Suprapubic skin (tissue), 4 donors: ENCODE data around the gene DDIAS. TPM values are rescaled to one million over a fixed set of nuclear protein-coding genes. Genes with fewer than 3 reads are reported as not detected.

Experiments
- DNase-seq, 2 donors: peaks; one replicate each; pipeline ENCODE4 v3.0.0-alpha.2; 2019; ENCODE audit warnings: low spot score in 2 of 2
- H3K27ac ChIP-seq: fragments of 200-600 bp; sonication (generic); one replicate; pipeline ENCODE4 v1.5.1; 2019
- H3K27me3 ChIP-seq: fragments of 200-600 bp; sonication (generic); one replicate; pipeline ENCODE4 v1.5.1; 2019
- H3K36me3 ChIP-seq: fragments of 200-600 bp; sonication (generic); one replicate; pipeline ENCODE4 v1.5.1; 2019
- H3K4me1 ChIP-seq: fragments of 200-600 bp; sonication (generic); one replicate; pipeline ENCODE4 v1.5.1; 2019
- H3K4me3 ChIP-seq: fragments of 200-600 bp; sonication (generic); one replicate; pipeline ENCODE4 v1.5.1; 2019; ENCODE audit warnings: mild to moderate bottlenecking
- H3K9me3 ChIP-seq: fragments of 200-600 bp; sonication (generic); one replicate; pipeline ENCODE4 v1.5.1; 2019
- EP300 ChIP-seq: sonication (generic); formaldehyde crosslinking; IDR thresholded peaks from one replicate; pipeline ENCODE4 v1.6.1; 2017; ENCODE audit warnings: antibody characterized with exemption
- POLR2A ChIP-seq, 2 donors: fragments of 450-650 bp; IDR thresholded peaks; one replicate each; pipeline ENCODE4 v1.6.1; 2017; ENCODE audit warnings: antibody characterized with exemption in 2 of 2, mild to moderate bottlenecking in 2 of 2, moderate library complexity in 2 of 2
- POLR2AphosphoS5 ChIP-seq, 3 donors: sonication (generic); formaldehyde crosslinking; IDR thresholded peaks; one replicate each; pipeline ENCODE4 v1.6.1; 2017; ENCODE audit warnings: antibody characterized with exemption in 3 of 3
- whole genome bisulfite sequencing: methylation state at CpG from one replicate; pipeline ENCODE4 v1.1.5; 2018; 5-methylcytosine and 5-hydroxymethylcytosine counted together
- total RNA-seq, 4 donors: library from RNA; depleted of rRNA; stranded (reverse); fragments of >200 nt; gene quantifications; one replicate each; pipeline ENCODE4 v1.1.0, GENCODE V29; 2016
- TF ChIP-seq, protein P1 (sequence below), 2 donors: fragments of 200-600 bp in 1 of 2; fragments of 450-650 bp in 1 of 2; sonication (generic) in 1 of 2; IDR thresholded peaks; one replicate each; pipeline ENCODE4 v1.5.1; 2016 to 2019; ENCODE audit warnings: antibody characterized with exemption in 2 of 2, mild to moderate bottlenecking in 1 of 2, moderate library complexity in 1 of 2

DDIAS gene
- total RNA-seq, 4 donors from 2014 or later = 1.5 to 5.7 (median 4.1) TPM

DNA sequence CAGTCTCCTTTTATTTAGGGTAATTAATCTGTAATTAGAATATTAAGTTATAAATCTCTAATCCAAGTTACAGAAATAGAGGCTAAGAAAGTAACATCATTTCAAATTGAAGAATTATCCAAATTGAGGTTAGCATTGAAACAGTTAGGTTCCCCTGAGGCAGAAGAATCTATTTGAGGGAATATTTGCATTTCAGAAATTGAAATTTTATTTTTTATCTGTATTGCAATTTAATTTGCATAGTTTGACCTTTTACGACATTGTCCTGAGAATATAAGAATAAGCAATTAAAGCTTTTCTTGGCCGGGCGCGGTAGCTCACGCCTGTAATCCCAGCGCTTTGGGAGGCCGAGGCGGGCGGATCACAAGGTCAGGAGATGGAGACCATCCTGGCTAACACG, 27.6 kb downstream of the DDIAS start:
- Histone ChIP-seq H3K36me3 (no peaks in the 10 kb centered on the region), H3K4me1 (no peaks in the 10 kb centered on the region), H3K4me3 (no peak overlapping the region), H3K27ac (no peak overlapping the region), H3K27me3 (no peaks in the 10 kb centered on the region), H3K9me3 (no peaks in the 10 kb centered on the region)
- TF ChIP-seq EP300 (no peak), POLR2AphosphoS5 (IDR thresholded peaks at IDR 0.05) (no peak), POLR2A (IDR thresholded peaks at IDR 0.05) (no peak)
- TF ChIP-seq, protein P1, sequence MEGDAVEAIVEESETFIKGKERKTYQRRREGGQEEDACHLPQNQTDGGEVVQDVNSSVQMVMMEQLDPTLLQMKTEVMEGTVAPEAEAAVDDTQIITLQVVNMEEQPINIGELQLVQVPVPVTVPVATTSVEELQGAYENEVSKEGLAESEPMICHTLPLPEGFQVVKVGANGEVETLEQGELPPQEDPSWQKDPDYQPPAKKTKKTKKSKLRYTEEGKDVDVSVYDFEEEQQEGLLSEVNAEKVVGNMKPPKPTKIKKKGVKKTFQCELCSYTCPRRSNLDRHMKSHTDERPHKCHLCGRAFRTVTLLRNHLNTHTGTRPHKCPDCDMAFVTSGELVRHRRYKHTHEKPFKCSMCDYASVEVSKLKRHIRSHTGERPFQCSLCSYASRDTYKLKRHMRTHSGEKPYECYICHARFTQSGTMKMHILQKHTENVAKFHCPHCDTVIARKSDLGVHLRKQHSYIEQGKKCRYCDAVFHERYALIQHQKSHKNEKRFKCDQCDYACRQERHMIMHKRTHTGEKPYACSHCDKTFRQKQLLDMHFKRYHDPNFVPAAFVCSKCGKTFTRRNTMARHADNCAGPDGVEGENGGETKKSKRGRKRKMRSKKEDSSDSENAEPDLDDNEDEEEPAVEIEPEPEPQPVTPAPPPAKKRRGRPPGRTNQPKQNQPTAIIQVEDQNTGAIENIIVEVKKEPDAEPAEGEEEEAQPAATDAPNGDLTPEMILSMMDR (IDR thresholded peaks at IDR 0.05) = no peak
- DNase-seq = no peak
- WGBS = 98% methylated on average over 10 of the region's 10 CpGs

DNA sequence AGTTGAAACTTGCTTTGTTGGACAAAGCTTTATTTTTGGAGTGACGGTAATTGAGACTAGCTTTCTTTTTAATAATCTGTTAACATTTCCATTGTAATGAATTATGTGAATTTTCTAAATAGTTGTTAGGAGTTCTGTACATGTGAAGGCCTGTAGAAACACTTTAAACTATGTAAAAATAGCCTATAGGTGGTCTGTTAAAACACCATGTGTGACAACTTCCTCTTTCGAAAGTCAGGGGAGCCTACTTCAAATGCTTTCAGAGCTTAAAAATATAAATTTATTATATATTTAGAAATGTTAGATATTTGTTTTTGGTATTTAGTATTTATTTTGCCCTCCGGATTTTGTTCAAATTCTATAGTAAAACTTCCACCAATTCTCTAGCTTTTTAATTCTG, 28.7 kb downstream of the DDIAS start:
- Histone ChIP-seq H3K9me3 (no peaks in the 10 kb centered on the region), H3K36me3 (no peaks in the 10 kb centered on the region), H3K27ac (no peak overlapping the region), H3K27me3 (no peaks in the 10 kb centered on the region), H3K4me3 (no peak overlapping the region), H3K4me1 (no peaks in the 10 kb centered on the region)
- TF ChIP-seq POLR2A (IDR thresholded peaks at IDR 0.05) (no peak), POLR2AphosphoS5 (IDR thresholded peaks at IDR 0.05) (no peak), EP300 (no peak)
- TF ChIP-seq, protein P1 (IDR thresholded peaks at IDR 0.05) = no peak
- DNase-seq = no peak
- 91% methylated on average over 3 of the region's 3 CpGs for WGBS

- no peaks in the 10 kb centered on the region for H3K4me1 ChIP-seq
- no peaks in the 10 kb centered on the region for H3K27me3 ChIP-seq
- no peak overlapping the region for H3K27ac ChIP-seq
- H3K9me3 ChIP-seq = no peaks in the 10 kb centered on the region
- TF ChIP-seq POLR2A (IDR thresholded peaks at IDR 0.05) (no peak), EP300 (no peak), POLR2AphosphoS5 (IDR thresholded peaks at IDR 0.05) (no peak)
- TF ChIP-seq, protein P1 (IDR thresholded peaks at IDR 0.05) = no peak
- WGBS = 70% methylated on average over 2 of the region's 2 CpGs
- DNase-seq = no peak
- H3K4me3 ChIP-seq = no peak overlapping the region
- no peaks in the 10 kb centered on the region for H3K36me3 ChIP-seq
Measured at GRCh38 chr11:82930734-82931133, 29.2 kb downstream of the DDIAS start.

DNA sequence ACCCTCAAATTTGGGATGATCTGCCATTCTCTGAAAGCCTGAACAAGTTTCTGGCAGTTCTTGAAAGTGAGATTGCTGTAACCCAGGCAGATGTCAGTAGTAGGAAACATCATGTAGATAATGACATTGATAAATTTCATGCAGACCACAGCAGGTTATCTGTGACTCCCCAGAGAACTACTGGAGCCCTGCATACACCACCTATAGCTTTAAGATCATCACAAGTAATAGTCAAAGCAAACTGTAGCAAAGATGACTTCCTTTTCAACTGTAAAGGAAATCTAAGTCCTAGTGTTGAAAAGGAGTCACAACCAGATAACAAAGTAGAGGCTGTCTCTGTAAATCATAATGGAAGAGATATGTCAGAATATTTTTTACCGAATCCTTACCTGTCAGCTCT, 31.0 kb downstream of the DDIAS start:
- H3K4me1 ChIP-seq = no peaks in the 10 kb centered on the region
- H3K9me3 ChIP-seq = no peaks in the 10 kb centered on the region
- TF ChIP-seq POLR2A (IDR thresholded peaks at IDR 0.05) = no peak
- no peak for TF ChIP-seq POLR2AphosphoS5 (IDR thresholded peaks at IDR 0.05)
- no peak for TF ChIP-seq EP300
- TF ChIP-seq, protein P1 (IDR thresholded peaks at IDR 0.05) = no peak
- H3K36me3 ChIP-seq = no peaks in the 10 kb centered on the region
- DNase-seq = no peak
- no peak overlapping the region for H3K4me3 ChIP-seq
- no peak overlapping the region for H3K27ac ChIP-seq
- WGBS = 100% methylated on average over 1 of the region's 1 CpG
- no peaks in the 10 kb centered on the region for H3K27me3 ChIP-seq

GRCh38 chr11:82936261-82936660, 34.7 kb downstream of the DDIAS start:
- DNase-seq = no peak
- WGBS = 93% methylated on average over 3 of the region's 3 CpGs
- Histone ChIP-seq H3K27me3 (no peaks in the 10 kb centered on the region), H3K36me3 (no peaks in the 10 kb centered on the region), H3K9me3 (no peaks in the 10 kb centered on the region), H3K4me3 (no peak overlapping the region), H3K27ac (no peak overlapping the region), H3K4me1 (no peaks in the 10 kb centered on the region)
- no peak for TF ChIP-seq EP300
- TF ChIP-seq, protein P1 (IDR thresholded peaks at IDR 0.05) = no peak
- TF ChIP-seq POLR2AphosphoS5 (IDR thresholded peaks at IDR 0.05) = no peak
- no peak for TF ChIP-seq POLR2A (IDR thresholded peaks at IDR 0.05)
